Adipose tissue (tissue), 3 donors: ENCODE measurements around the gene MXD3. TPM values are rescaled to one million over a fixed set of nuclear protein-coding genes. Genes with fewer than 3 reads are reported as not detected.

ENCODE experiments used
- H3K27ac ChIP-seq: one replicate; pipeline ENCODE4 v1.5.1; 2013; ENCODE audit warnings: low read depth, low read length
- WGBS, 3 donors: extraction: QIAGEN DNeasy Blood & Tissue Kit; methylation state at CpG; one replicate each; pipeline ENCODE4 v1.1.7; 2013; 5-methylcytosine and 5-hydroxymethylcytosine counted together
- polyA plus RNA-seq, 3 donors: library from polyadenylated mRNA; stranded (reverse); fragments of 200-250 nt; gene quantifications; one replicate each; pipeline ENCODE4 v1.2.3, GENCODE V29; 2013
- donor health status: healthy with polysubstance abuse.
- donor health status: Bipolar disorder and iron deficiency.
- donor health status: healthy.

The MXD3 gene
- polyA plus RNA-seq, 3 donors, result 5.4 to 11.1 (median 10.1) TPM

DNA sequence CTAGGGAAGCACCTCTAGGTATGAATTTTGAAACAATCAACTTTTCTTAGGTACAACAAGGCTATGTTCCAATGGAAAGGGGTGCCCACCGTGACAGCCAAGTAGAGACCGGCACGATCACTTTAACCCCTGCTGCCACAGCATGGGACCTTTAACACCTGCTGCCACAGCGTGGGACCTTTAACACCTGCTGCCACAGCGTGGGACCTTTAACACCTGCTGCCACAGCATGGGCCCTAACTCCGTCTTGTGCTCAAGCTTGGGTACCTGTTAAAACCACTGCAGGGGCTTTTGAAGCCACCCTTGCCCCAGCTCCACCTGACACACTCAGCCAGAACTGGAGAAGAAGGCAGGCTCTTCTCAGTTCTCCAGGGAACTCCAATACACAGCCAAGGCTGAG, 18.2 kb upstream of the MXD3 start:
- no peak overlapping the region for H3K27ac ChIP-seq
- whole genome bisulfite sequencing, 3 donors, result 38 to 95% (median 87%) methylated on average over 6 of the region's 6 CpGs

- 89 to 92% (median 91%) methylated on average over 19 of the region's 19 CpGs for WGBS, 3 donors
- H3K27ac ChIP-seq, result no peak overlapping the region
Measured at GRCh38 chr5:177328545-177329231, 17.0 kb upstream of the MXD3 start.

- 56 to 61% (median 61%) methylated on average over 28 of the region's 28 CpGs for WGBS, 3 donors
Measured at GRCh38 chr5:177327539-177328522, 16.1 kb upstream of the MXD3 start.

GRCh38 chr5:177325868-177326381, 14.2 kb upstream of the MXD3 start:
- WGBS, 3 donors, result 35 to 96% (median 86%) methylated on average over 1 of the region's 1 CpG
- H3K27ac ChIP-seq, result no peak overlapping the region

More at GRCh38 chr5:177327539-177328522, 16.1 kb upstream of the MXD3 start:
- H3K27ac ChIP-seq, result no peak overlapping the region

- H3K27ac ChIP-seq, result no peak overlapping the region
- WGBS, 3 donors, result 67 to 91% (median 77%) methylated on average over 7 of the region's 7 CpGs
Measured at GRCh38 chr5:177320879-177321278, 9.2 kb upstream of the MXD3 start.

DNA sequence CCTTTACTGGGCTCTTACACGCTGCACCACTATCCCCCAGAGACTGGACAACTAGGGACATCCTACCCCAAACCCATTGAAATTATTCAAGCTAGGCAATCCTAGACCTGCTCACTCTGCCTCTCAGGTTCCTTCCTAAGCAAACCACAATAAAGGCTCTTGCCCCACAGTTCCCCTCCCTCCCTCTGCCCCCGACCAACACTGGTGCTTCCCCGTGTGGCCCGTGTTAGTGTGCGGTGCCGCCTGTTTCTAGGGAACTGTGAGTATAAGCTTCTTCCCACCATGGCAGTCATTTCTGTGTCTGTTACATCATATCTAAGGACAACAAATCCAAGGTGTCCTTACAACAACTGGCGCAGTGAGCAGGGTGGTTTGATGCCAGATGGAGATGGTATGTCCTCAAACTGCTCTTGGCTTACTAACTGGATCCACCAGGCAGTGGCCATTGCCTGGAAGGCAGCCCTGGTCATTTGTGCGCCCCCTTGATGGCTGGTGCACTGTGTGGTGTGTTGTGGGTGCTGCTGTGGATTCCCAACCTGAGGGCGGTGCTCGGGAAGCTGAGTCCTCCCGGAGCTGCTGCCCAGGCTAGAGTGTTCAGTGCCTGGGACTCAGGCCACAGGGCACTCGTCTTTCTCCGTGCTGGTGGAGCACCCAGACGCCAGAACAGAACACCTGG, 8.4 kb upstream of the MXD3 start:
- H3K27ac ChIP-seq, result no peak overlapping the region
- 83 to 89% (median 86%) methylated on average over 14 of the region's 14 CpGs for WGBS, 3 donors

DNA sequence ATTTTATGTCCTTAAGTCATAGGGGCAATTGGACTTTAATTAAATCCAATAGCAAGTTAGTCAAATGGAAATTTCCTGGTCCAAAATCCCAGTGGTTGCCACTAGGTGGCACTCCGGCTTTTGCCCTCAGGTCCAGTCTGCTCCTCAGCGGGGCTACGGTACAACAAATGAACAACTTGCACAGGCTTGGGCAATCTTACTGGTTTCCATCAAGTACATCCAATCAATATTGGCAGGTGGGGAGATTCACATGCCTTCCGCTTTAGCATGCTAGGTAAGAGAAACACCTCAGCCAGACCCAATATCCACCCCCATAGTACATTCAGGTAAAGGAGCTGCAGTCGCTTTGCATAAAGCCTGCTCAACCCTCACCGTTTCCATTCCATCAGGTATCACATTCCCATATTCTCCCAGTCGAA, 6.3 kb upstream of the MXD3 start:
- WGBS, 3 donors, result 17 to 37% (median 35%) methylated on average over 7 of the region's 7 CpGs
- no peak overlapping the region for H3K27ac ChIP-seq

DNA sequence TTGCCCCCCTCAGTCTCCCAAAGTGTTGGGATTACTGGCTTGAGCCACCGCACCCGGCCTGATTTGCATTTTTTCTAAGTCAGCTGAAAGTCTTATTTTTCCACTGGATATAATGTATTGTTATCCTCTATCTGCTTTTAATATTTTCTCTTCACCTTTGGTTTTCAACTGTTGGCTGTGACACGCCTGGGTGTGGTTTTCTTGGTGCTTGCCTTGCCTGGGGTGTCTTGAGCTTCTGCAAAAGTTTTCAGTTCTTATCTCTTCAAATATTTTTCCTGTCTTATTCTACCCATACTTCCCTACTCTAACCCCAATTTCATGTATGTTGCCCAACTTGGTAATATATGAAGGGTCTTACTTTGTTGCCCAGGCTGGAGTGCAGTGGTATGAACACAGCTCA, 4.3 kb upstream of the MXD3 start:
- 86 to 95% (median 92%) methylated on average over 3 of the region's 3 CpGs for WGBS, 3 donors
- H3K27ac ChIP-seq, result no peak overlapping the region

GRCh38 chr5:177315411-177315810, 3.7 kb upstream of the MXD3 start:
- 87 to 94% (median 91%) methylated on average over 7 of the region's 7 CpGs for WGBS, 3 donors
- H3K27ac ChIP-seq, result no peak overlapping the region

- WGBS, 3 donors, result 81 to 89% (median 84%) methylated on average over 15 to 18 of the region's 18 CpGs
- H3K27ac ChIP-seq, result no peak overlapping the region
Measured at GRCh38 chr5:177314376-177315342, 3.0 kb upstream of the MXD3 start.

- 88 to 91% (median 91%) methylated on average over 15 of the region's 15 CpGs for WGBS, 3 donors
Measured at GRCh38 chr5:177313561-177314259, 2.0 kb upstream of the MXD3 start.

GRCh38 chr5:177312649-177313181, 1.0 kb upstream of the MXD3 start:
- no peak overlapping the region for H3K27ac ChIP-seq
- WGBS, 3 donors, result 9 to 16% (median 10%) methylated on average over 19 of the region's 19 CpGs

More at GRCh38 chr5:177313561-177314259, 2.0 kb upstream of the MXD3 start:
- H3K27ac ChIP-seq, result no peak overlapping the region

DNA sequence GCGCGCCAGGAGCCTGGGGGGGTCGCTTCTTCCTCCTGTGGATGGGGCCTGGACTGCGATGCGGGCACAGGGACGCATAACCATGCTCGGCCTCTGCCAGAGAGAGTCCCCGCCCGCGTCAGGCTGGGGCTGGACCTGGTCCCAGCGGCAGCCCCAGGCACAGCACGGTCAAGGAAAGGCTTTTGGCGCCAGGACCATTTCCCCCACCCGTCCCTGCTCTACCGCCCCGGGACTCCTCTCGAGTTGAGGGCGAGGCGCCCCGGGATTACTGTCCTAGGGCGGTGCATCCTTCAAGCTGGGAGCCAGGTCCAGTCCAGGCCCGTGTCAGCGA, 341 bp downstream of the MXD3 start:
- WGBS, 3 donors, result 0 to 2% (median 2%) methylated on average over 15 to 23 of the region's 23 CpGs
- H3K27ac ChIP-seq, result no peak overlapping the region

GRCh38 chr5:177310757-177311391, 824 bp downstream of the MXD3 start:
- no peak overlapping the region for H3K27ac ChIP-seq
- 12 to 31% (median 19%) methylated on average over 17 to 20 of the region's 20 CpGs for WGBS, 3 donors

GRCh38 chr5:177310332-177310731, 1.4 kb downstream of the MXD3 start:
- H3K27ac ChIP-seq, result no peak overlapping the region

DNA sequence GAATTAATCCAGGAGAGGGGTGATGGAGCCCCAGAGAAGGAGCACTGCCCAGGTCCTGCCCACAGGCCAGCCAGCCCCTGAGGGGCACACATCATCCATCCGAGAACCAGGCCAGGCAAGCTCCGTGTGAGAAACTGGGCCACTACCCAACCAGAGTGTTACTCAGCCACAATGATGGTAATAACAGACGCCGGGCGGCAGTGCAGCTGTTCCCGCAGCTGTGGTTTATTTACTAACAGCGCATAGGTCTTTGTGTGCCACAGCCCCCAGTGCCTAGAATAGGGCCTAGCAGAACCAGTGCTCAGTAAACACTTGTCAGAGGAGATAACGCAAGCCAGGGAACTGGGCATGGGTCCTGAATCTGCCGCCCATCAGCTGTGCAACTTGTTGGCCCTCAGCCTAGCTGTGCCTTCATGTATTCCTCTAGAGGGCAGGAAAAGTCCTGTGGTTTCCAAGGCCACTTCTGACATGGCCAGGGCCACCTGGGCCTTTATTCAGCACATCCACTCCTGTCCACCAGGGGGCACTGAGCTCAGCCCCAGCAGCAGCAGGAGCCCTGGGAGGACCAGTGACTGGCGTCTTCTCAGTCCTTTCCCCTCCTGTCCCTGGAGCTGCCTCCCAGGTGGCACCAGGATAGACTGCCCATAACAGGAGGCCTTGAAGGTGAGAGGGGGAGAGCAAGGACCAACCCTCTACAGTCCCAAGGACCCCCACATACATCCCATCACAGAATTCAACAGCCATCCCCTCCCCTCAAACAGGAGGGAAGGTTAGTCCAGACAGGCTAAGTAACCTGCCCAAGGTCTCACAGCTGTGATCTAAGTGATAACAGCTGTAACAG, 2.1 kb downstream of the MXD3 start:
- H3K27ac ChIP-seq, result no peak overlapping the region
- 47 to 77% (median 65%) methylated on average over 10 of the region's 10 CpGs for WGBS, 3 donors

More at GRCh38 chr5:177310332-177310731, 1.4 kb downstream of the MXD3 start:
- WGBS, 3 donors, result 84 to 91% (median 87%) methylated on average over 12 to 13 of the region's 13 CpGs
